ENCODE data around the gene AUP1.

Gene AUP1

DNA sequence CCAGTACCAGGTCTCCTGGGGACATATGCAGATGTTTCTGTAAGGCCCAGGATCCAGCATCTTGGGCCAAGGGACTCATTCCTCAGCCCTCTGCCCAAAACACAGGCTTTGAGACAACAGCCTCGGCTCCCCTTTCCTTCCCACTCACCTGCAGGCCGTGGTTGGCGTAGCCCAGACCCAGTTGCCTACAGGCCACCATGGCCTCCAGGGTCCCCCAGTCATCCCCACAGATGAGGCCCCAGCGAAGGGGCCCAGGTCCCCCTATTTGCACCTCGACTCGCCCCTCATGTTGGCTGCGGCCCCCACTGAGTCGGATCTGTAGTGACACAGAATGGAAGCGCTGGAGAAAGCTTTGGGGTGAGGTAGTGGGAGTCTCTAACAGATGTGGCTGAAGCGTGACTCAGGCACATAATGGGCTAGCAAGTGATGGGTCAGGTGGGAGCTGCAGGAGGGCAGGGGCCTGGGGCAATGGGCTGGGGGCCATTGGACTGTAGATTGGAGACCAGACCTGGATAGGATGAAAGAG, 6.0 kb upstream of the AUP1 start:
- DNase-seq = no peak

DNA sequence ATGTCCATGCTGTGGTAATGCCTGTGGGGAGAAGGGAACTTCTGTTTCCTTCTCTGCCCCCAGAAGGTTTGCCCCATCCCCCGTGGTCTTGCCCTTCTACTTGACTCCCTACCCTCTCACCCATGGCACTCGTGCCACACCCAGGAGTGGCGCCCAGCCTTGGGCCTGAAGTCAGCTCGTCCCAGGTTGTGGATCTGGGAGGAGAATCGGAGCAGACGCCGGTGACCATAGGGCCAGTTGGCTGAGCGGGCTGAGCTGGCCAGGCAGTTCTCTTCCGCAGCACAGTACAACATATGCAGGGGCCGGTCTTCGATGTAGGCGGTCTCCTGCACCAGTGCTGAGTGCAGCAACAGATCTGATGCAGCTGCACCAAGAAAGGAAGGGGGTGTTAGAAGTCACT, 4.9 kb upstream of the AUP1 start:
- DNase-seq = no peak

DNA sequence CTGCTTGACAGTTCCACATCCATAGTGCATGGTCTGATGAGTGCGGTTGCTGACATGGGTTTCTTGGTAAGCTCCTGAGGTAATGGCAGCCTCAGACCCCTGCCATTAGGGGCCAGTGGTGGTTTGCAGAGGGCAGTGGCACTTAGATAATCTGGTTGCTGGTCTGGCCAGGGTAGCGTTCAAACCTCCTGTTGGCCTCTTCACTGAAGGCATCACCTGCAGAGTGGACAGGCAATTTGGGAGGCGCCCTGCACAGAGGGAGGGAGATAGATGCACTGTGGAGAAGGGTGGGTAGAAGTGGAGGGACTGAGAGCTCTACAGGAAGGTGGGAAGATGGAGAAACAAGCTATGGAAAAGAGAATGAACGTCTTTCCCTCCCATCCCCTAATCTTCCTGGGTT, 4.0 kb upstream of the AUP1 start:
- no peak for DNase-seq

DNA sequence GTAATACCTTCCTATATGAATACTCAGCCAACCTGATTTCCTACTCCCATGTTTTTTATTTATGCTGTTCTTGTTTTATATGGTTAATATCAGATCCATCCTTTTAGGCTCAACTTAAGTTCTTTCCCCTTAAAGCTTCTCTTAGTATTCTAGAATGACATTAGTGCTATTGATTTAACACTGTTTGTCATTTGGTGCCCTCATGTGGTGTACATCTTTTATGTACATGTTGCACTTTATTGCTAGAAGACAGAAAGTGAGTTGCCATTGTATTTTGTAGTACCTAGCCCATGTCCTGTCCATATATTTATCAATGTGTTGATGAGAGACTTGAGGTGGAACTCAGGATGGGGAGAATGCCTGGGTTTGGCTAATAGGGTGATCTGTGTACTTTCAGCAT, 2.7 kb upstream of the AUP1 start:
- no peak for DNase-seq

DNA sequence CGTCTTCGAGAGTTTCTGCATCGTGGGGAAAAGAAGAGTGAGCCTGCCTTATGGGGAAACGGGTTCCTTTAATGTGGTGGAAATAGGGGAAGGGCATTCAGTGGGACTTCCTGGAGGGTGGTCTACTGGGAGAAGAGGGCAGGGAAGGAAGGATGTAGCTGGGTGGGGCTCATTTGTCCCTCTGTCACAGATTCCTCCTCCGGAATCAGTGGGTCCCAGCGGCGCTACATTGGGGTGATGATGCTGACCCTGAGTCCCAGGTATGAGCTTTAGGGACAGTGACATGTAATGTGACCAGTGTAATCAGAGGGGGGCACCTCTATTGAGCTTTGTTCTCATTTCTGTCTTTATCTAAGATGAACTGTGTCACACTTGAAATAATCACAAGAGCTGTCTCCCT, 2.2 kb upstream of the AUP1 start:
- no peak for DNase-seq

DNA sequence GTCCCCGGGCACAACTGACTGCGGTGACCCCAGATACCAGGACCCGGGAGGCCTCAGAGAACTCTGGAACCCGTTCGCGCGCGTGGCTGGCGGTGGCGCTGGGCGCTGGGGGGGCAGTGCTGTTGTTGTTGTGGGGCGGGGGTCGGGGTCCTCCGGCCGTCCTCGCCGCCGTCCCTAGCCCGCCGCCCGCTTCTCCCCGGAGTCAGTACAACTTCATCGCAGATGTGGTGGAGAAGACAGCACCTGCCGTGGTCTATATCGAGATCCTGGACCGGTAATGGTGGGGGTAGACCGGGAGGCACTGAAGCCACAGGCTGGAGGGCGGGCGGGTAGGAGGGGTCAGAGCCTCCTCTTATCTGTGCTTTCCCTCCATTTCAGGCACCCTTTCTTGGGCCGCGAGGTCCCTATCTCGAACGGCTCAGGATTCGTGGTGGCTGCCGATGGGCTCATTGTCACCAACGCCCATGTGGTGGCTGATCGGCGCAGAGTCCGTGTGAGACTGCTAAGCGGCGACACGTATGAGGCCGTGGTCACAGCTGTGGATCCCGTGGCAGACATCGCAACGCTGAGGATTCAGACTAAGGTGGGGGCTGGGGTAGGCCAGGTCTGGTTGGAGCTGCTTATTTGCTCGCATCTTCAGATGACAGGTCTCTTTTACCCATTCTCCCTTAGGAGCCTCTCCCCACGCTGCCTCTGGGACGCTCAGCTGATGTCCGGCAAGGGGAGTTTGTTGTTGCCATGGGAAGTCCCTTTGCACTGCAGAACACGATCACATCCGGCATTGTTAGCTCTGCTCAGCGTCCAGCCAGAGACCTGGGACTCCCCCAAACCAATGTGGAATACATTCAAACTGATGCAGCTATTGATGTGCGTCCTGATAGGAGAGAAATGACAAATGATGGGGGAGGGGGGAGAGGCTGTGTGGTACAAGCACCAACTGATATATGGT, 1.0 kb upstream of the AUP1 start:
- no peak for DNase-seq

DNA sequence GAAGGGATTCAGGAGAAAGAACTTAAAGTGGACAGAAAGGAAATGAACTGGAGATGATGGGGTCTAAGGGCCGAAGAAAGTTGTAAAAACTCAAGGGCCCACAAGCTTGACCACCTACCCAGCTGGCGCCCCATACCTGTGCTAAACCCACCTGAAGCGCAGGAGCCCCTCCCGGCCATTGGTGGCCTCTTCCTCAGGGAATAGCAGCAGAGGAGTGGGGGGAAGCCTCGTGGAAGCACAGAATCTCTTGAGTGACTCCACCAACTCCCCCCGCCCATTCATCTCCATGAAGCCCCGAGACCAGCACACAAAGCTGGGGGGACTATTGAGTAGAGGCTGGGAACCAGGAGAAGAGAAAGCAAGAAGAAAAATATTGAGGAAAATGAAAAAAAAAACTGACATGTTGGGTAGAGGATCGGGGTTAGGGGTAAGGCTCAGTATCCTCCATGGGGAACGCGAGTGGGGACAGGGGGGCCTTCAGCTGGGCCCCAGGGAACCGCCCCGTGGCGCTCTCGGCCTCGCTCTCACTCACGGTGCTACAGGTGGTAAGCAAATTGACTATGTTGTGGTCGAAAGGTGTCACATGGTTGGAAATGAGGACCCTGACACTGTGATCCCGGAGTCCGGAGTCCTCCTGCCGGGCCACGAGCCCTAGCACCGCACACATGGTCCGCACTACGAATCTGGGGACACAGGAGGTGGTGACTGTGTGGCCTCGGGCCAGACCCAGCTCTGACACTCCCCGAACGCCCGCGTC, 728 bp downstream of the AUP1 start:
- DNase-seq = no peak

DNA sequence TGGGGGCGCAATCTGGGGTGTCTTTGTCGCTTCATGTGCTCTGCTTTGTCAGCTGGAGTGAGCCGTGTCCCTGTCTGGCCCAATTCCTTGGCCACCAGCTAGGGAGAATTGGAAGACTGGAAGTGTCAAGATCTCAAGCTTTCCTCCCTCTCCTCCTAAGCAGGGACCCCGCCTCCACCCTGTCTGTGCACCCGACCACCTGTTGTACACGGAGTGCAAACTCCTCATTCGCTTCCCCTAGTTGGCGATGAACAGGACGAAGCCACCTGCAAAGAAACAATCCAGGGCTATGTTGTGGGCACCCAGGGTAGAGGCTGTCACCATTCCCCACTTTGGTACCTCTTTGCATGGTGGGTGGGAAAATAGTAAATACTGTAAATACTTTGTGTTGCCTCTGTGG, 1.8 kb downstream of the AUP1 start:
- no peak for DNase-seq

DNA sequence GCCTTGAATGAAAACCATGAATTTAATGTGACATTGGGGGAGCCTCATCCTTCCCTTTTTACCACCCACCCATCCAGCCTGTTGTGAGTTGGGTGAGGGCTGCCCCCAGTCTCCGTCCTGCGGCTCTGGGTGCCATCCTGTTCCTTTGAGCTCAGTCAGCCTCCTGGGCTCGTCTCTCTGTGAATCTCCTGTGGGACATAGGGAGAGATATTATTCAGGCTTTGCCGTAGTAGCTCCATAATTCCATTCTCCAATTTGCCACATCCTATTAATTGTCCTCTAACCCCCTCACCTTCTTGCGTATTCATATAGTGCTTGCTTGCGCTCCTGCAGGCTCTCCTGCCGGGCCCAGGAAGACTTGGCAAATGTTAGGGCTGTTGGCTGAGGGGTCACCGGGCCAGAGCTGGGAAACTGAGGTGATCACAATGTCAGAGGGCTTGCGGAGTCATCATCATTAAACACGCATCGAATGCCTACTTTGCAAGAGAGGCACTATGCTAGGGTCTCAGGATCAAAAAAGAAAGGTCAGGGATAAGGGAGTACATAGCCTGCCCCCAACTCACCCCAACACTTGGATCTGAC, 2.8 kb downstream of the AUP1 start:
- DNase-seq = no peak

DNA sequence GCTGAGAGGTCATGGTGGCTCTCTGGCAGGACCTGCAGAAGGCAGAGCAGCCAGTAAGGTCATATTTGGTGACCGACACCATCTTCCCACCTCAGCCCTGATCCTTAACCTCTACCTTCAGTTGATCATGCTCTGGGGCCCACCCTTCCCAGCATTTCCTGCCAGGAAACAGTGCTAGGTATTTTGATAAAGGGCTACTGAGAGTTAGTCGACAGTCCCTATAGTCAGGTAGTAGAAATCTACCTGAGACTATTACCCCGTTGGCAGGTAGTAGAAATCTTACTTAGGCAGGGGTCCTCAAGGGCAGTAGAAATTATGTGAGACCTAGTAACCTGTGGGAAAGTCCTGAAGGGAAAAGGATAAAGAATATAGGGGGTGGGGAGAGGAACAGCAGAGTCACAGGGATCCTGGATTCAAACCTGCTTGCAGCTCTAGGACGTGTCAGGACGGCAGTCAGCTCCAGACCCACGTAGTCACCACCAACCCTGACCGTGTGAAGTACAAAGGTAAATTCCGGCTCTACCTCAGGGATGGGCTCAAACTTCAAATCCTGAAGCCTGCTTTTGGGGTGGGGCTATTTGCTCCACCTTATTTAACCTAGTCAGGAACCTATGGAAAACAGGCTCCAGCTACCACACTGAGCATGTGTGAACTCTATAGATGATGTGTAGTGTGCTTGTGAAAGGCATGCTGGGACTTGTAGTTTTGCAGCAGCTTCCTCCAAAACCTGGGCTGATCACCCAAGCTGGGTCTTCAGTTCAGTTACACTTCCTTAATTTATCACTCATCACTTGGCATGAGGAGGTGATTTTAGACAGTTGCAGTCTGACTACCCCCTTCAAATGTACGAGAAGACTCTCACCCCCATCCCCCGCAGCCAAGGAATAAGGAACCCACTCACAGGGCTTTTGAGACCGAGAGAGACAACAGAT, 3.5 kb downstream of the AUP1 start, which contains the start of gene DQX1:
Gene DQX1, minus strand, starts transcription at position 515 of the 932 bp plus-strand sequence. Its CDS starts 502 bp downstream, at position 13.
- no peak for DNase-seq

DNA sequence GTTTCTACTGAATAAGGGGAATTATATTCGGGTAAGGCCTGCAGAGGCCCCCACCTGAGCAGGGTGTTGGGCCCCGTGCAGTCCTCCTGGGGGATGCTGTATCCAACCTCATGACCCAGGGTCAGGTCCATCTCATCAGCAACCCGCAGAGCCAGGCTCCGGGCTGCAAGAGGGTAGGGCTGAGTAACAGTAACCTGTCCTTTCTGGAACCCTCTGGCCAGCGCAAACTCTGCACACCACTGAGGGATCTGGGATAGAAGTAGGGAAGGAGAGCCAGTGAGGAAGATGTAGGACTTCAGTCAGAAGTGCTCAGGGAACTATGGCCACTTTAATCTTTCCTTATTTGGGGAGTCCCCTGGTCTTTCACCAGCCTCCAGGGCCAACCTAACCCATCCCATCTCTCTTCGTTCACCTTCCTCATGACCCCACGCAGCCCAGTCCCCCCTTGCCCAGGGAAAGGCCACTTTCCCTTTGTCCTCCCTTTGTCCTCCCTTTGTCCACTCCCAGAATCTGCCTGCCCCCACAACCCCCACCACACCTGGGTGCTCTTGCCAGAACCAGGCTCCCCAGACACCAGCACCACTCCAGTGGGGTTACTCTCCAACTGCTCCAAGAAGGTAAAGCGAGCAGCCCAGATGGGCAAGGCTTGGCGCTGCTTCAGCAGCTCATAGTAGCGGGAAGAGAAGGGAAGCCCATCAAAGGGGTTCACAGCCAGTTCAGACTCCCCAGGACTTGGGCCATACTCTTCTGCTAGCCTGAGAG, 4.4 kb downstream of the AUP1 start:
- no peak for DNase-seq

DNA sequence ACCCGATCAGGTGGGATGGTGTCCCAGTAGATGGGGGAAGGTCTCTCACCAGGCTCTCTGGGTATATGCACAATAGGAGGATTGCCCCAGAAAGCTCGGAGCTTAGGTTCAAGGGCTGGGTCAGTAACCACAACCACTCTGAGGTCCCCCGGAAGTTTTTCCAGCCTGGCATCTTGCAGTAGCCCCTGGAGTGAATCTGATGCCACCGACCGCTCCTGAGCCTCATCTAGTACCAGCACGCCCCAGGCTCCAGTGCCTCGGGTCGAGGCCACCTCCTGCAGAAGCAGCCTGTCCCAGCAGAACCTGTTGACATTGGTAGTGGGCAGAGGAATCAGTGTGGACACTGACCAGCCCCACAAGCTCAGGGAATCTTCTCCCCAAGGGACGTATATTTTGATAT, 5.5 kb downstream of the AUP1 start:
- DNase-seq = no peak

DNA sequence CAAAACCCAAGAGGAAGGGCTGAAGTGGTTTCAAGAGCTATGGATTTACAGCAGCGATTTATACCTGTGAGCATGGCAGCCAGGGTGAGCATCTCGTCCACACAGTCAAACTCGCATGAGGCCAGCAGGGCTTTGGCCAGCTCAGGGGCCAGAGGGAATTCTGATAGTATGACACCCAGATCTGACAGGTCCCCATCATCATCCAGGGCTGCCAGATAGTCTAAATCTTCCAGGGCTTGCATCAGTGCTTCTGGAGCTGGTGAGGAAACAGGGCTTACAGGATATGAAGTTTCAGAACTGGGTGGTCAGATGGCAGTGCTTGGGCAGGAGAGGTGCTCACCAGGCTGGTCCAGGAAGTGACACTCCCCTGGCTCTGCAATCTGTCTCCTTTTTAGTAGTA, 7.0 kb downstream of the AUP1 start:
- DNase-seq = no peak

DNA sequence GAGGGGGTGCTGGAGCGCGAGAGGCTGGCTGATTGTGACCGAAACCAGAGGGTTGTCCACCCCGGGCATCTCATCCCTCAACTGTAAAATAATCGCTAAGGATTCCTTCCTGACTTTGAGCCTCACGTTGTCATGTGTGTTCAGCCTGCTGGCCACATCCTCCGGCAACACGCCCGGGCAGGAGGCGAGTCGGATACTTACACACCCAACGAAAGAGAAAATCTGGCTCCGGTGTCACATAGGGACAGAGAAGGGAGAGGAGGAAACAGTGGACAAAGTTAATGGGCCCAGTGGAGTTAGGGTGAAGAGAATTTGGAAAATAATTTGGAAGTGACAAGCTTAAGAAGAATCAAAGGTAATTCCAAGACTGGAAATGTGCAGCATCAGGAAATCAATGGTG, 12.9 kb downstream of the AUP1 start:
- no peak for DNase-seq

DNA sequence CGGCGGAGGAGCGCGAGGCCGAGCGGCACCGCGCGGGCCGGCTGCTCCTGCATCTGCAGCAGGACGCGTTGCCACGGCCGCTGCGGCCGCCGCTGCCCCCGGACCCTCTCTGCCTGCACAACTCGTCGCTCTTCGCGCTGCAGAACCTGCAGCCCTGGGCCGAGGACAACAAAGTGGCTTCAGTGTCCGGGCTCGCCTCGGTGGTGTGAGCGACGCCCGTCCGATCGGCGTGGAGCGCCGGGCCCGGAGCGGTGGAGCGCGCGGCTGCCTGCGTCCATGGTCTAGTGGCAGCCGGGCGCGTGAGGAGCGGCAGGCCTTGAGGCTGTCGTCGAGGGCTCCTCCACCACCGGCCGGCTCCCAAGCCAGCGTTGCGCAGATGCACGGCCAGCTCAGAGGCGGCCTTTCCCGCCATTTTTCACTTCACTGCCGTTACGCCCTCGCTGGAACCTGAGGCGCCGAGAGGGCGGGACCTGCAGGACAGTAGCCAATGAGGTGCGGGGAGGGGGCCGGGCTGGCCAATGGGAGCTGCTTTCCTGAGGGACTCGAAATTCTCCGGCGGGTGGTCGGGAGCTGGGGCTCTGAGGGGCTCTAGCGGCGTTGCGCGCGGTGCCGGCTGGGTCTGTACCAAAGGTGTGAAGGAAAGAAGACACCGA, 13.4 kb downstream of the AUP1 start:
- no peak for DNase-seq

DNA sequence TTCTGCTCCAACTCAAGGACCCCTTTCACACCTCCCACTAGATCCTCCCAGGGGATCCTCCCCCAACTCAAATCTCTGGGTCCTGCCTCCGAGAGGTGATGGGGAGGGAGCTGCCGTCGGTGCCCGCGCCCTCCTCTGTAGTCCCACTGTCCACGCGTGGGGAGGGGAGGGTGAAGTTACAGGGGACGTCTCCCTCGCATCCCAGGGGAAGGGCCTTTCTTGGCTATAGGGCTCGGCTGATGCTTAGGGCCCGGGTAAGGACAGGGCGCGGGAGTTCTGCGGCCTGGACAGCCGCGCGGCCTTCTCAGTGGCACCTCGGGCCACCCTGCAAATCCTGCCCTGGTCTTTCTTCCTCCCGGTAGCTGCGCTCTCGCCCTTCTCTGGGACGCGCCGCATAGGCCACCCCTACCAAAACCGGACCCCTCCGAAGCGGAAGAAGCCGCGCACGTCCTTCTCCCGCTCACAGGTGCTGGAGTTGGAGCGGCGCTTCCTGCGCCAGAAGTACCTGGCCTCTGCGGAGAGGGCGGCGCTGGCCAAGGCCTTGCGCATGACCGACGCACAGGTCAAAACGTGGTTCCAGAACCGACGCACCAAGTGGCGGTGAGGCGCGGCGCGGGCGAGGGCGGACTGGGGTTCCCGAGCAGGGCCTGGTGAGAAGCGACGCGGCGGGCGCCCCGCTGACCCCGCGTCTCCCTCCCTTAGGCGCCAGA, 14.1 kb downstream of the AUP1 start:
- no peak for DNase-seq

DNA sequence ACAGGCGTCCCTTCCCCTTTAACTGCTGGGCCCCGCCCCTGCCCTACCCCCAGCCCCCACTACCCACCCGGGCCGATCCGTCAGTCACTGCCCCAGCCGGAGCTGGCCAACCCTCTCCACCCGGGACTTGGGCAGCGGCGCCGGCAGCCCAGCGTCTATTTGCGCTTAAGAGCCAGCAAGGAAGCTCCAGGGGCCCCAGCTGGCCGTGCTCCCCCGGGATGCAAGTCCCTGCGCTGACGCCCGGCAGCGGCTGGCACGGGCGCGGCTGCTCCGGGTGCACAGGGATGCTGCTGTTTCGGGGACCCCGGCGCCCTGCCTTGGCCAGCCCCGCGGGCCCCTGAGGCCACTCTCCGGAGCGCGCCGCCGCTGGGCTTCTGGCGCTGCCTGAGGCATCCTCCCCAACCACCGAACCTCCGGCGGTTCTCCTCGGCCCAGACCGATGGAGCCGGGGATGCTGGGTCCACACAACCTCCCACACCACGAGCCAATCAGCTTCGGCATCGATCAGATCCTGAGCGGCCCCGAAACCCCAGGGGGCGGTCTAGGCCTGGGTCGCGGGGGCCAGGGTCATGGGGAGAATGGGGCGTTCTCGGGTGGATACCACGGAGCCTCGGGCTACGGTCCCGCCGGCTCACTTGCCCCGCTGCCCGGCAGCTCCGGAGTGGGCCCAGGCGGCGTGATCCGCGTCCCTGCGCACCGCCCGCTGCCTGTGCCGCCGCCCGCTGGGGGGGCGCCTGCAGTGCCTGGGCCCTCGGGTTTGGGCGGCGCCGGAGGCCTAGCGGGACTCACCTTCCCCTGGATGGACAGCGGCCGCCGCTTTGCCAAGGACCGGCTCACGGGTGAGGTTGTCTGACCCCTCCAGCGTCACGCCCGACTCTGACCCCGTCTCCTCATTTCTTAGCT, 14.9 kb downstream of the AUP1 start, which contains the start of gene TLX2:
Gene TLX2, plus strand, starts transcription at position 83 of the 903 bp plus-strand sequence. Its CDS starts 357 bp downstream, at position 440.
- DNase-seq = peak; percentile 17

DNA sequence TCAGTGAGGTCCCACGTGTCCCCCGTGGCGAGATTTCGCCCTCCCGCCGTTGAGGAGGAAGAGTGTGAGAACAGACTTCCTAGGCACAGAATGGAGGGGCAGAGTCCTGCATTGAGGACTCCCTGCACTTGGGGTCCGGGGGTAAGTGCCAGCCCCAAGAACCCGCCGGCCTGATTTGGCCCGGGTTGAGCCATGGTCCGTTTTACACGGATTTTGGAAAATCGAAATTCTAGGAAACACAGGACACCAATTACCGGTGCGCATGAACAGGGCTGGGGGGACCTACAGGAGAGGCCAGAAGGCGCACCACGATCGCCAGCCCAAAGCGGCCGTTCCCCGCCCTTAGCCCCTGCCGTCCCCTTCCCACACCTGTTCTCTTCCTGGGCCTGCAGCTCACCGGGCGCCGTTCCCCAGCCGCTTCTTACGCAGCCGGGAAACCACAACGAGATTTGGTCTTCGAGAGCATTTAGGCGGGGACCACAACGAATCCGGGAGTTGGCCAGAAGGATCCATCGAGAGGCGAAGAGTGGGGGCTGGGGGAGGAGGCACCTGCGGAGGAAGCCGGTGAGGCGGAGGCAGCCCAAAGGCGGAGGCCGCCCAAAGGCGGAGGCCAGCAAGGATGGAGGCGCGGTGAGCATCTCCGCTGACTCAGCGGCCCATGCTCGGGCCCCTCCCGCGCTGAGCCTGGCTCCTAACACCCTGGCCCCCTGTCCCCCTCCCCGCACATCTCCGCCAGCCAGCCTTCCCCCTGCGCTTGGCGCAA, 15.7 kb downstream of the AUP1 start:
- DNase-seq = no peak
